ENCODE measurements around the gene PLCB1.
A peak's percentile ranks its signal among the peaks of the same experiment; 100 is the strongest.
"Not testable (repeated sequence)": the region's sequence is repeated elsewhere in the genome, so short reads cannot be mapped to it uniquely, and the experiment has no call there.

Gene PLCB1

DNA sequence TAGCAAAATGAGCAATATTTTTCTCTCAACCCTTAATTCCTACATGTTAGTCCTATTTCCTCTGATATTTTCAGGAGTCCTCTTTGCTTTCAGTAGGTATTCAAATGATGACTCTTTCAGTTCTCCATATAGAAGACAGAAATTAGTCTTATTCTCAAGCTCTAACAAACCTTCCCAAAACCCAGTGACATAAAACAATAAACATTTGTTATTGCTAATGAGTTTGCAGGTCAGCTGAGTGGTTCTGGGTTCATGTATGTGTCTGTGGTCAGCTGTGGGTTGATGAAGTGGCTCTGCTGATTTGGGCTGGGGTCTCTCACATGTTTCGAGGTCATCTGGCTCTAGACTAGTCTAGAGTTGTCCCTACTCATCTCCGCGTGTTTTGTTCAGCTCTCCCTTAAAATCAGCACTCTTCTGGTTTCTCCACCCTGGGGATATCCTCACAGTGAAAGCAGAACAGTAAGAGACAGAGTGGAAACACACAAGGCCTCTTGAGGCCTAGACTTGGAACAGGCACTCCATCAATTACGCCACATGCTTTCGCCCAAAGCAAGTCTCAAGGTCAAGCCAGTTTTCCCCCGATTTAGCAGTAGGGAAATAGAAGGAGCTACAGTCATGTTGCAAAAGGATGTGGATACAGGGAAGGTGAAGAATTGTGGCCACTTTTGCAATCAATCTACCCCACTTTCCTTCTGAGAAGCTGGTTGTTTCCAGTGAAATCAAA lies 273.0 kb downstream of the PLCB1 start:
- no peak for DNase-seq (ENCODE audit: low read depth)

DNA sequence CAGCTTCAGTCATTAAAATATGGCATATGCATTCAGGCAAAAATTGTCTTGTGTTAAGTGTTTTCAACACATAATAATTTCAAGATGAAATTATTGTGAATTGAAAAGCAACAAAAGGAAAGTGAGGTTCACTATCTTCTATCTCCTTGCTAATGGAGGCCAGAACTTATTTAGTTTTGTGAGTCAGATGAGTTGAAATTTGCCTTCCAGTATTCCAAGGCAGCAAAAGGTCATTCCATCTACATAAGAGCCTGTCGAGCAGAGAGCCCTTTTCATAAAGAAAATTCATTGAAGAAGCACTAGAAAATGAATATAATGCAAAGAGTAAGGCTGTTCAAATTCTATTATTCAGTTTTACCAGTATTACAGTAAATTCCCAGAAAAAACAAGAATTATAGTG lies 274.3 kb downstream of the PLCB1 start:
- no peak for DNase-seq (ENCODE audit: low read depth)

DNA sequence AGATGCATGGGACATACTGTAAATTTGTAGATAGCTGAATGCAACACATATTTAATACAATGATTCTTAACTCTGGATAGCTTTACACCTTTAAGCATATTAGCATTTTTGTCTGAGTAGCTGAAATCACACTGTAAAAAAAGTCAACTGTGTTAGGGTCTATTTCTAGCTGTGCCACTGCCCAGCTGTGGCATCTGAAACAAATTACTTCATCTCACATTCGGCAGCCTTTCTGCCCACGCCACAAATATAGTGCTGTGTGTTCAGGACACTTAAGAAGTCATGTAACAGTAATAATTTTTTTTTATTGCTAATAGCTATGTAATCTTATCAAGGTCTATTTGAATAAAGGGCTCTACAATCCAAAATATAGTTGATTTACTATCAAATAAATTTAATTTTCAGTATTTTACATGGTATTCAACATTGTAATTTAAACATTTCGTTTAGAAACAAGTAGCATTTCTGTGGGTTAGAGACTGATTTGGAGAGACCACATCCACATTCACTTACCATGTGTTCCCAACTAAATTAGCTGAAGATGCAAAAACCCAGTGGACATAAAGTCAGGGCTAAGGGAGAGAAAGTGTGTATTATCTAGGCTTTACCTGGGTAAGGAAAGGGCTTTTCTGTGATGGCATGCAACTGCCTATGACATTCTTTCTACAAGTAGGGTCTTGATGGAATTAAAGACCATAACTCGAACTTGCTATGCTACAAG lies 276.7 kb downstream of the PLCB1 start:
- DNase-seq (ENCODE audit: low read depth): no peak

GRCh38 chr20:8413691-8414090 lies 281.6 kb downstream of the PLCB1 start:
- DNase-seq (ENCODE audit: low read depth): no peak

GRCh38 chr20:8414586-8415274 lies 282.7 kb downstream of the PLCB1 start:
- DNase-seq (ENCODE audit: low read depth): no peak

DNA sequence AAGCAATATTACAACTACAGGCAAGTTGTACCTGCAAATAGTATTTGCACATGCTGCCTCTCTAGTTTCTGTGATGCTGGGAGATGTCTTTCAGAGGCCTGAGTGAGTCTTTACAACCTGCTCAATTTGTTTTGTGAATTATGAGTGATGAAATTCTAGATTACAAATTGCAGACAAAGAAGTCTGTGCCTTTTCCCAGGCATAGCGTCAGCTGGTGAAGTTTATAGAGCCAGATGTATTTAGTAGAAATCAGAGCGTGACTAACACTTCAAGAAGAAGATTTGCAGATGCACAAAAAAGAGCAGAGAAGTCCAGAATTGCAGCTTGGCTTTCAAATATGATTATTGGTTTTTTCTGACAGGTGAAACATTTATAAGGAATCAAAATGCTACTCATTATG lies 289.9 kb downstream of the PLCB1 start:
- no peak for DNase-seq (ENCODE audit: low read depth)

DNA sequence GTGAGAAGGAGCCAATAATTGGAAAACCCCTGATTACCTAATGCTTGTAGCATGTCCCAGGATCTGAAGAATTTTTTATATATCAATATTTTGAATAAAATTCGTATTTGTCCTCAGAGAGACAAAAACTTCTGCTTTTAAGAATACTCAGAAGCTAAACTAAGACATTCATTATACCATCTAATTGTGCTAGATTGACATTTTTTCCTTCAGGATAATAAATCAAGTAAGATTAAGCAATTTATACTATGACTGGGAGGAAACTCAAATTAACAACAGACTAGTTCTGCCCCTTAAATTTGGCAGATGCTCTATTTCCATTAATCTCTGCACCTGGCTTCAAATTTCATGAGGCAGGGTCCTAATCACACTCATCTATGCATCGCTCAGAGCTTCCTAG lies 291.4 kb downstream of the PLCB1 start:
- no peak for DNase-seq (ENCODE audit: low read depth)

DNA sequence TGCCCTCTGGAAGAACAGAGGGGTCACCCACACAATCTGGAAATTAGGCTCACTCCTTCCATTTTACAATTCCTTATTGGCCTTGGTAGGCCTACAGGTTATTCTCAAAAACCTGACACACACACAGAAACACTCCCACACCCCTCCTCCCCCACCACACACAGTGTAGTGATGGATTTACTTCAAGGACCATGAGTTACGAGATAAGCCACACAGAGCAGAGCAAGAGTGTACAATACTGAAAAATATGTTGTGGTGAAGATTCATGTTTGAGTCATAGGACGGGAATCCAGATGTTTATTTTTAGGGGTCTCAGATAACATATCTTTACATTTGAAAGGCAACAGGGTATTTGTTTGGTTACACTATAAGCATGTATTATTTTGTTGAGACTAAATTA lies 291.9 kb downstream of the PLCB1 start:
- DNase-seq (ENCODE audit: low read depth): no peak

GRCh38 chr20:8425016-8425415 lies 292.9 kb downstream of the PLCB1 start:
- DNase-seq (ENCODE audit: low read depth): no peak

DNA sequence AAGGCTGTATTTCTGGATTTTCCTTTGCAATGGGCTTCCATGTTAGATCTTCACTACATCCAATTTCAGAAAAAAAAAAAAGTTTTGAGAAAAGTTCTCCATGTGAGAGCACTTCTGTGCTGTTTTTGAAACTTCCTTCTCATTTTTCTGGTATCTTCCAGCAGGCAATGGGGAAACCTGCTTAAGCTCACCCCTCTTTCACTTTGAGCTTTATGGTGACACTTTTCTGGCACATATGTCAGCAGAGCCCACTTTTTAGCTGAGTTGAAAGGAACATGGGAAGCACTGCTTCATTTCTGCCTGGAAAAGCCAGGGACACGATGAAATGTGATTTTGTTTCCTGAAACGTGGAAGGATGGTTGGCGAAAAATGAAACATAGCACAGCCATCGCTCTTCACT lies 293.7 kb downstream of the PLCB1 start:
- DNase-seq (ENCODE audit: low read depth): no peak

DNA sequence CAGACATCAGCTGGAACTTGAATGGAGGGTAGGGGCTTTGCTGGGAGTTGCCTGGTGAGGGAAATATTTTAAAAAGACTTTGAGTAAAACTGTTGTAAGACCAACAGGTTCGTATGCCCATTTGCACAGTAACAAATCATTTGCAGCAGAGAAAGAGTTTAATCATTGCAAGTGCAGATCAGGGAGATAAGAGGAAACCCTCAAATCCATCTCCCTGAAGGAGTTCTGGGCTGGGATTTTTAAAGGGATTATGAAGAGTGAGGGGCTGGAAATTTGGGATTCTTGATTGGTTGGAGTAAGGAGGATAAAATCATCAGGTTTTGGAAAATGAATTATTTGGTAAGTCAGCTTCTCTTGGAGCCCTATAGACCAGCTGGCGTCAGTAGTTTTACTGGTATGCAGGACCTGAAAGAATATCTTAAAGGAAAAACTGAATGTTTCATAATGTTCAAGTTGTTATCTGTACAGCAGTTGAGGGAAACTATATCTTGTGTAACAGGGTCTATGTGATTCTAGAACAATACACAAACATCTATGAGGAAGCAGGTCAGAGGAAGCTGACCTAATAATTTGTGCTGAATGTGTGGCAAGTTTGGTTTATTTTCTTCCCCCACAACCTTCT lies 295.5 kb downstream of the PLCB1 start:
- no peak for DNase-seq (ENCODE audit: low read depth)

- DNase-seq (ENCODE audit: low read depth): peak; percentile 3
These were observed 296.9 kb downstream of the PLCB1 start for GRCh38 chr20:8428988-8429387.

DNA sequence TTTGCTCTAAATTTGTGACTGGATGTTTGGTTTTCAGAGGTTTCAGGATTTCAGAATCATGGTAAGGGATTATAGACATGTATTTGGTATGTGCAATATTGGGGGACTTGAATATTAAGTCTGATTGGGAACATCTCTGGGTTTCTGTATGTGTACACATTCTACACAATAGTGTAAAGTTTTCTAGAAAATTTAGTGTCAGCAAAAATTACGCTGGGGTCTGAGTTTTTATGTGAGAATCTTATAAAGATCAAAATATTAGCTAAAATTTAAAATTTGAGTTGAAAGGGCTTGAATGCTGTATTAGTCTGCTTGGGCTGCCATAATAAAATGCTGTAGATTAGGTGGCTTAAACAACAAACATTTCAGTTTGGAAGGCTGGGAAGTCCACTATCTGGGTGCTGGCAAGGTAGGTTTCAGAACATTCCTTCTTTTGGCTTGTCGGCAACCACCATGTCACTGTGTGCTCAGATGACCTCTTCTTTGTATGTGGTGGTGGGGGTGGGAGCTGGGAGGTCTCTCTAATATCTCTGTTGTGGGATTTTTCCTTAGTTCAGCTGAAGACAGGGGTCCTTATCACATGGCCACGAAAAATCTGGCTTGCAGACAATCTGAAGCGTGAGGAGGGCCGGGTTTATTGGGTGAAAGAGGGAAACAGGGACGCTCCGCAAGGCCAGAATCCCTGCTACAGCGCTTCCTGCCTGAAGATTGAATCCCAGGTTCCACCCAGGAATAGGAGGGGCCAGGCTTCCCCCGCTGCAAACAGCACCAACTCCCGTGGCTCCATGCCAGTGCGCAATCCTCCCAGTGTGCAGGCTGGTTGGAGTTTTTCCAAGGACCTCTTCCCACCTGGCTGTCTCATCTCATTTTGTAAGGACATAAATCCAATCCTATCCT lies 299.7 kb downstream of the PLCB1 start:
- DNase-seq (ENCODE audit: low read depth): no peak

GRCh38 chr20:8432435-8433148 lies 300.5 kb downstream of the PLCB1 start:
- DNase-seq (ENCODE audit: low read depth): no peak

DNA sequence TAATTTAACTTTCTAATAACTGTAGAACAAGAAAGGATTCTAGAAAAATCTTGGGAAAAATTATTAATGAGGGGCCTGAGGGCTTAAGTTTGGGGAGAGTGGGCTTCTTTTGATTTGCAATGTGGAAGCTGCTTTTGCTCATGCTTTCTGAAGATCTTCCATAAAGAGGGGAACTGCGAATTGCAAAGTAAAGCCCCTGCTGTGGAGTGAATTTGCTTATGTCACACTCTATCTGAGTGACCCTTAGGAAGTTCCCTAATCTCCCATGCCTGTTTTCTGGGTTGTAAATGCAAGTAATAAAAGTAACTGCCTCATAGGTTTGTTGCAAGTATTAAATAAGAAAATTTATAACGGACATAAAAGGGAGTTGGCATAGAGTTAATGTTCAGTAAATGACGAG lies 301.2 kb downstream of the PLCB1 start:
- DNase-seq (ENCODE audit: low read depth): no peak

DNA sequence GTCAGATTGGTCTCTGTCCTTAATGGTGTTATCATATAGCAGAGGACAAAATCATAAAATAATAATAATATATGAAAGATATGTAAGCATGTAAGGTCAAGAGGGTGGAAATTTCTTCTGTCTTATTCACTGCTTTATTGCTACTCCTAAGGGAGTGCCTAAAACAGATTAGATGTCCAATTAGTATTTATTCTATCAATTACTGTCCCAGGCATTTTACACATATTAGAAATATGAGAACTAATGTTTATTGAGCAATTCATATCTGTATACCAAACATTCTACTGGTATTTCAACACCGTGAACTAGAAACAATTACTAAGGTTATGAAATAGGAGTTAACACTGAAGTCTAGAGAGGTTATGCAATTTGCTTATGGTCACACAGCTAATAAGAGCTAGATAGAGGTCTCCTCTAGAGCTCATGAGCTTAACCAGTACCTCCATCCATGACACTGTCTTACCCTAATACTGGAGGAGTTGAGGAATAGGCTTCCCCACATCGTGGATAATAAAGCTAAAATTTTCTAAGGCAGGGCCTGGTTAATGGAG lies 302.3 kb downstream of the PLCB1 start:
- no peak for DNase-seq (ENCODE audit: low read depth)

DNA sequence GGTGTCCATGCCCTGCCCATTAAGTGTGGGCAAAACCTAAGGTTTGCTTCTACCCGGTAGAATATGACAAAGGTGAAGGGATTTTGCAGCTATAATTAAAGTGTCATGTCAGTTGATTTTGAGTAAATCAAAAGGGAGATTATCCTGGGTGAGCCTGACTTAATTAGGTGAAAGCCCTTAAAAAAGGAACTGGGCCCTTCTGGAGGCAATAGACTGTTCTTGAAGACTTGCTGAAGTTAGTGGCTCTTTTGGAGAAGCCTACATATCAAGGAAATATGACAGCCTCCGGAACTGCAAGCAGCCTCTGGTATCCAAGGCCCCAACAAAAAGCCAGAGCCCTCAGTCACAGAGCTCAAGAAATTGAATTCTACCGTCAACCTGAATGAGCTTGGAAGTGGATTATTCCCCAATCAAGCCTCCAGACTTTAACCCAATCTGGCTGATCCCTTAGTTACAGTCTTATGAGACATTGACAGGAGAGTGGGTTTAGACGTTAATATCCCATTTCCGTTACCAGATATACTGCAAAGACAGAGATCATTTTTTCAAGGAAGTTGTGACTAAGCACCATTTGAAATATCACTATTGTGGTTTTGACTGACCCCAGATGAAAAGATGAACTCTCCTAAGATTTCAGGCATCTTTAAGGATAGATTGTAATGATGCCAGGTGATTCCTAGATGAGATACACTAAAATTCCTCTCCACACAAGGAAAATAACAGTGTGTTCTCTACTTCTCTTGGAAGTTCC lies 303.4 kb downstream of the PLCB1 start:
- no peak for DNase-seq (ENCODE audit: low read depth)

DNA sequence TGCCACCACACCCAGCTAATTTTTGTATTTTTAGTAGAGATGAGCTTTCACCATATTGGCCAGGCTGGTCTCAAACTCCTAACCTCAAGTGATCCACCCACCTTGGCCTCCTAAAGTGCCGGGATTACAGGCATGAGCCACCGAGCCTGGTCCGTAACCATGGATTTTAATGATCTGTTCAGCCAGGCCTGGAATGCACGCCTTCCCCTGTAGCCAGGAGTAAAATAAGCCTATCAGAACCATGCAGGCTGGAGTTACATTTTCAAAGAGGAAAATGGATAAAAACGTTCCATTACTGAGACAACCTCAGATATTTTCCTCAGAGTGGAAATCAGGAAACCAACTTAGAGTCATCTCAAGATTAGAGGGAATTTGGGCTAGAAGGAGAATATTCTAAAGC lies 304.9 kb downstream of the PLCB1 start:
- DNase-seq (ENCODE audit: low read depth): not testable (repeated sequence)

DNA sequence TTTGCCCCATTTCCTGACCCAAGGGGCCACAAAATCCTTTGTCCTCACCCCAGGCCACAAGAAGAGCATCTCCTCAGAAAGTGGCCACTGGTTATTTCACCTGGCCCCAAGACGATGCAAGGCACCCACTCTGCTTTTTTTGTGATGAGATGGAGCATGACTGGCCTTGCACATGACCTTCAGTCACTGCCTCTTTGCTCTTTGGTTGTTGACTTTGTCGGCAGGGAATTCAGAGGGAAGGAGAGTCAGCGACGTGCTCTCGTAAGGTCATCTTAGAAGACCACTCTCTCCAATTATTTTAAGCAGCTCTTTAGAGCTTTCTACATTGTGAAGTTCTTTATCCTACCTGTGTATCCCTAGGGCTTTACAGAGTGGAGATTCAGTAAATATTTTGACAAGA lies 306.7 kb downstream of the PLCB1 start:
- no peak for DNase-seq (ENCODE audit: low read depth)

DNA sequence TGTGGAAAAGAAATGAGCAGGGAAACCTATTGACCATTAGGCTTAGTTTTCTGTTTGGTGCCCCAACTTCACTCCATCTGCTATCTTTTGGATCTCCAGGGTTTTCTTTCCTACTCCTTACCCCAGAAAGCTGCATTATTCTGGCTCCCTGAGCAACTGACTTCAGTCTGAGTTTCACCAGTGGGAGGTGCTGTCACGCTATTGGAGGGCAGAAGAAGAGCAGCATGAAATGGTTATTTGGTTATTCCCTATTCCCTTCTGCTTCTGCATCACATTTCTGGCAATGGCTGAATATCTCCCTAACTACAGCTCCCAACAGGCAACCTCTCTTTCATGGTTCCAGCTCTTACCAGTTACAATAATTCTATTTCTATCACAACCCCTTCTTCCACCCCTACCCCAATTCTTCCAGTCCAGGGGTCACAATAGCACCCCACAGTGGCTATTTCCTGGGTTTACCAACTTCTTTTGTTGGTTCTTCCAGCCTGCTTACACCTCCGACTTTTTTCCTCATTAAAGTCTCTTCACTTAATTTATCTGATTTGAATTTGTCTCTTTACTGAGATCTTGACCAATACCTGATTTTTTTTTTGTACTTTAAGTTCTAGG lies 311.5 kb downstream of the PLCB1 start:
- no peak for DNase-seq (ENCODE audit: low read depth)
